Neuron (in vitro differentiated cells): Measurements from ENCODE around the gene NELL1.
A peak's percentile ranks its signal among the peaks of the same experiment; 100 is the strongest.

Source experiments
- H2AFZ ChIP-seq: one replicate; pipeline ENCODE4 v1.6.1; 2013; ENCODE audit warnings: low read depth, mild to moderate bottlenecking, inconsistent platforms, low read length, moderate library complexity
- H3K27me3 ChIP-seq: one replicate; pipeline ENCODE4 v1.6.1; 2013; ENCODE audit warnings: low read length; ENCODE audit not compliant: insufficient read depth
- H3K36me3 ChIP-seq: one replicate; pipeline ENCODE4 v1.6.1; 2013; ENCODE audit warnings: low read length; ENCODE audit not compliant: insufficient read depth
- H3K4me1 ChIP-seq: one replicate; pipeline ENCODE4 v1.6.1; 2013; ENCODE audit warnings: low read length; ENCODE audit not compliant: insufficient read depth
- H3K4me3 ChIP-seq: 2 replicates; pipeline ENCODE4 v1.5.1; 2013; ENCODE audit warnings: mild to moderate bottlenecking, low read length, moderate library complexity
- H3K9me3 ChIP-seq: one replicate; pipeline ENCODE4 v1.6.1; 2013; ENCODE audit warnings: low read length

NELL1 gene

DNA sequence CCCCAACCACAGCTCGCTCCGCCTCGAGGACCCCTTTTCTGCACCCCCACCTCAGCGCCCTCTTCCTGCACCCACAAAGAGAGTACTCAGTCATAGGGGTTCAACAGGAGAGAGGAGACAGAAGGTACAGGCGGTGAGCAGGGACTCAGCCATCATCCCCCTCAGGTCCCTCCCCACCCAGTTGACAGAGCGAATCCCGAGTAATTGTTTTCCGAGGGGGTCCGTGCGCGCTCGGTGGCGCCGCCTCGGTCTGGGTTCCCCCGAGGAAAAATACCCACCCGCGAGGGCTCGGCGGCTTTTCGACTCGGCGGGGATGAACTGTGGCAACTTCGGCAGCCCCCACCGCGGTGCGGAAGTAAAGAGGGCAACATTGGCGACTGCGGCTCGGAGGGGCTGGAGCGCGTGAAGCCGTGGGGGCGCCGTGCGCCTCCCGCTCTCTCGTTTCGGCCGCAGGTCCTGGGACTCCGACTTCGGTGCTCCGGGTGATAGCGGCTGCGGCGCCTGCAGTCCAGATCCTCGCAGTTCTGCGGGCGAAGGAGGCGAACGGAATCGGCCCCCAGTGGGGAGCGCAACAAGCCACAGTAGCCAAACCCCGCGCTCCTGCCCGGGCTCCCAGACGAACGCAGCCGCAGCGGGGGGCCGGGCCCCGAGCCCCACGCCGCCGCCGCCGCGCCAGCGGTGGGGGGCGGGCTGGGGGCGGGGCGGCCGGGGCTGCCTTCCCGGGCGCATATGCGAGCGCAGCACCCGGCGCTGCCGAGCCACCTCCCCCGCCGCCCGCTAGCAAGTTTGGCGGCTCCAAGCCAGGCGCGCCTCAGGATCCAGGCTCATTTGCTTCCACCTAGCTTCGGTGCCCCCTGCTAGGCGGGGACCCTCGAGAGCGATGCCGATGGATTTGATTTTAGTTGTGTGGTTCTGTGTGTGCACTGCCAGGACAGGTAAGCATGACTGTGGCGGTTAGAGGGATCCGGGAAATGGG is at the start of gene NELL1:
Gene NELL1 (plus strand): TSS at position 743 of the 976 bp plus-strand sequence.
- no peaks in the 10 kb centered on the region for H3K36me3 ChIP-seq
- no peak within 1 kb of the TSS for H2AFZ ChIP-seq
- H3K27me3 ChIP-seq = peaks cover 58% of the 10 kb centered on the region
- peaks cover 10% of the 10 kb centered on the region for H3K4me1 ChIP-seq
- peak within 1 kb of the TSS; percentile 1 for H3K4me3 ChIP-seq
- H3K9me3 ChIP-seq = no peaks in the 10 kb centered on the region

DNA sequence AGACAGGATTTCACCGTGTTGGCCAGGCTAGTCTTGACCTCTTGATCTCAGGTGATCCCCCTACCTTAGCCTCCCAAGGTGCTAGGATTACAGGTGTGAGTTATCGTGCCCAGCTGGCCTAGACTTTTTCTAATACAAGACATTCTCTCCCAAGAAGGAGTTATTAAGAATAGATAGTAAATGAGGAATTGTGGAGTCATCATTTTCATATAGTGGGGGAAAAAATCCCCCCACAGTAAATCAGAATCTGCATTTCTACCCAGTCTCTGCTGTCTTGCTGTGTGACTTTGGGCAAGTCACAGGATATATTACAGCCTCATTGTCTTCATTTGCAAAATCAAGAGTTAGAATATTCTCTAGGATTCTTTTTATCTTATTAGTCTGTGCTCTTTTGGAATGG is 48.4 kb upstream of the NELL1 start:
- no peak overlapping the region for H2AFZ ChIP-seq
- no peaks in the 10 kb centered on the region for H3K4me1 ChIP-seq
- no peak overlapping the region for H3K4me3 ChIP-seq
- H3K27me3 ChIP-seq = peaks cover 9% of the 10 kb centered on the region
- H3K9me3 ChIP-seq = no peaks in the 10 kb centered on the region
- no peaks in the 10 kb centered on the region for H3K36me3 ChIP-seq

DNA sequence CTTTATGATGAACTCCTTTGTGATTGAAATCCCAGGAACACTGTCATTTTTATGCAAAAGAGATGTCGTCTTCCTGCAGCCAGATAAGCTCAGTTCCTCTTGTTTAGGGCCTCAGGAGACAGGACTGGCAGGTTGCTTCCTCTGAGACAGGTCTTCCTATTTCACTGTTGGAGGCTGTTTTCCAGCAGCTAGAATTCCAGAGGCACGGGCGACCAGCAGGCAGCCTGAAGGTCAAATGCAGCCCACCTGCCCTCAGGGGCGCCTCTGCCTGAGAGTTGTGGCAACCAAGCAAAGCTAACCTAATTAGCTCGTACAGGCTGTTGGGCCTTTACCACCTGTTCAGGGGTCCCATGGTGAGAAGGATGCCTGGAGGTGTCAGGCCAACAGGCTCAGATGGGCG is 47.7 kb upstream of the NELL1 start:
- Histone ChIP-seq H2AFZ (no peak overlapping the region), H3K36me3 (no peaks in the 10 kb centered on the region), H3K27me3 (peaks cover 9% of the 10 kb centered on the region), H3K4me3 (no peak overlapping the region), H3K4me1 (no peaks in the 10 kb centered on the region), H3K9me3 (no peaks in the 10 kb centered on the region)

DNA sequence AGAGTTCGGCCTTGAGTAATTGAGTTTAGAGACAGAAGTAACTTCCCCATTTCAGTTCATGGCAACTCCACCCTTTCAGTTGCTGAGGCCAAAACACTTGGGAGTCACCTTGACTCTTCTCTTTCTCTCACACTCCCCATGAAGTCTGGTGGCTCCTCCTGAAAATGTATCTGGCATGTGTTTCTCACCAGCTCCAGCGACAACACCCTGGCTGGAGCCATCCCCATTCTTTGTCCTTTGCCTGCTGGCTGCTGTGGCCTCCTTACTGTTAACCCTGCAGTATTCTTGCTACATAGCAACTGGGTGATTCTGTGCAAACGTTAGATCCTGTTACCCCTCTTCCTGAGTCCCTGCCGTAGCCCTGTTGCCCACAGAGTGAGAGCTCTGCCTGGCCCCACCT is 46.1 kb upstream of the NELL1 start:
- Histone ChIP-seq H3K4me3 (no peak overlapping the region), H2AFZ (no peak overlapping the region), H3K4me1 (no peaks in the 10 kb centered on the region), H3K9me3 (no peaks in the 10 kb centered on the region), H3K36me3 (no peaks in the 10 kb centered on the region), H3K27me3 (peaks cover 9% of the 10 kb centered on the region)

DNA sequence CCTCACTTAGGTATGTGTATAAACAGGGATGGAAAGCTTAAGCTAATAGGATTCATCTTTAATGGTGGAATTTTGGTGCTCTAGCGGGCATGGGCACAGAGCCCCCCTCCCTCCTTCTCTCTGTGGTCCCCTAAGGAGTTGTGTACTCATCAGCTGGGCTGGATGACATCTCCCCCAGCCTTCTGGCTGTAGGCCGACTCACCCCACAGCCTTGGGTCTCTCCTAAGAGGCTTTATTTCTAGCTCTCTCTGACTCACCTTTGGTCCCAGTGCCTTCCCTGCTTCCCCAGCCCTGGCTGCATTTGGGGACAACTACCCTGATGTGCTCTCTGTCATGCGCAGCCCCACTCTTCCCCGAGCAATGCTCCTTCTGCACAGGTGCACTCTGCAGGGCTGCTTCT is 43.1 kb upstream of the NELL1 start:
- H3K27me3 ChIP-seq = peaks cover 9% of the 10 kb centered on the region
- H3K4me3 ChIP-seq = no peak overlapping the region
- no peaks in the 10 kb centered on the region for H3K9me3 ChIP-seq

DNA sequence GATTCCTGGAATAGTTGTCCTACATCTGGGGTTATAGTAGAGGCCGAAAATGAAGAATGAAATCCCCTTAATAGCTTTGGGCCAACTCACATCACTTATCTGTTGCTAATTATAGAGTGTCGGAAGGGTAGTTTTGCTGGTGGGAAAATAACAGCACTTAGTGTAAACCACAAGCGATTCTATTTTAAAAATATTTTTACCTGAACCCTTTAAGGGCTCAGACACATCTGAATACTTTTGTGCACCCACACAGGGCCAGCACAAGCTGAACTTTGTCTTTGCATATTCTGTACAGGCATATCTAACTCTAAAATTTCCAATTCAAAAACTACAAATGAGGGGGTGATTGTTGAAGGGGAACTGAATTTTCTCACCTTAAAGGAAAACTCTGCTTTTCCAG is 42.4 kb upstream of the NELL1 start:
- Histone ChIP-seq H3K27me3 (peaks cover 6% of the 10 kb centered on the region), H3K36me3 (no peaks in the 10 kb centered on the region), H3K9me3 (no peaks in the 10 kb centered on the region), H2AFZ (no peak overlapping the region), H3K4me1 (no peaks in the 10 kb centered on the region), H3K4me3 (no peak overlapping the region)

More for the DNA sequence above, 43.1 kb upstream of the NELL1 start:
- no peaks in the 10 kb centered on the region for H3K4me1 ChIP-seq
- H2AFZ ChIP-seq = no peak overlapping the region
- H3K36me3 ChIP-seq = no peaks in the 10 kb centered on the region

DNA sequence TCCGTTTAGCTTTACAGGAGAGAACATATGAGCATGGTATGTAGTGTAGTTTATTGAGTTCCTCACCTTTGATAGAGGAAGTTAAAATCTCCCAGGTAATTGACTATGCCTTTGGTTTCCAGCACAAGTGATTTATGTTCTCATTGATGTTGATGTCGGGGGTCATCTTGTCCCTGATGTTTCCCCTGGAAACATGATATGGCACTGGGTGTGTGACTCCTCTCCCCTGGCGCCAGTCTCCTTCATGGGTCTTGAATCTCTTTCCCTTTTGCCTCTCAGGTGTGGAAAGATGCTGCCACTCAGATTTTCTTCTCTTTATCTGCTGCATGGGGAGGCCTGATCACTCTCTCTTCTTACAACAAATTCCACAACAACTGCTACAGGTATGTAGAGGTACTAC is 41.7 kb upstream of the NELL1 start:
- H3K27me3 ChIP-seq = peaks cover 6% of the 10 kb centered on the region
- no peaks in the 10 kb centered on the region for H3K4me1 ChIP-seq
- H3K9me3 ChIP-seq = no peaks in the 10 kb centered on the region
- H3K36me3 ChIP-seq = no peaks in the 10 kb centered on the region
- H3K4me3 ChIP-seq = no peak overlapping the region
- H2AFZ ChIP-seq = no peak overlapping the region

GRCh38 chr11:20631519-20632168 is 37.7 kb upstream of the NELL1 start:
- Histone ChIP-seq H3K4me1 (no peaks in the 10 kb centered on the region), H3K27me3 (peaks cover under 1% of the 10 kb centered on the region), H3K9me3 (no peaks in the 10 kb centered on the region), H3K36me3 (no peaks in the 10 kb centered on the region), H2AFZ (no peak overlapping the region), H3K4me3 (no peak overlapping the region)

GRCh38 chr11:20632169-20632532 is 37.2 kb upstream of the NELL1 start:
- H2AFZ ChIP-seq = no peak overlapping the region
- no peaks in the 10 kb centered on the region for H3K27me3 ChIP-seq
- H3K4me1 ChIP-seq = no peaks in the 10 kb centered on the region
- no peaks in the 10 kb centered on the region for H3K36me3 ChIP-seq
- H3K9me3 ChIP-seq = no peaks in the 10 kb centered on the region
- no peak overlapping the region for H3K4me3 ChIP-seq

DNA sequence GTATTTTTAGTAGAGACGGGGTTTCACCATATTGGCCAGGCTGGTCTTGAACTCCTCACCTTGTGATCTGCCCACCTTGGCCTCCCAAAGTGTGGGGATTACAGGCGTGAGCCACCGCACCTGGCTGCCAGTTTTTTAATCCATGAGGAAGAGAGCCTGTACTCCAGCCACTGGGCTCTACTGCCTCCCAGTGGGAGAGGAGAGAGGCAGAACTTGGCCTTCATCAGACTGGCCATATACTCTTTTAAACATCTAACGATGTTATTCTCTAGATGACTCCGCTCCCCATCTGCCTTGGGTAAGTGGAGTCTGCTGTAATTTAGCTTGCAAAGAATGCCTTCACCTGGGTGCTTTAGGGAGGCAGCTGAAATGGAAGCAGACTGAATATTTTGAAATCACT is 35.3 kb upstream of the NELL1 start:
- Histone ChIP-seq H3K4me1 (no peaks in the 10 kb centered on the region), H3K27me3 (no peaks in the 10 kb centered on the region), H2AFZ (no peak overlapping the region), H3K4me3 (no peak overlapping the region), H3K9me3 (no peaks in the 10 kb centered on the region), H3K36me3 (no peaks in the 10 kb centered on the region)

DNA sequence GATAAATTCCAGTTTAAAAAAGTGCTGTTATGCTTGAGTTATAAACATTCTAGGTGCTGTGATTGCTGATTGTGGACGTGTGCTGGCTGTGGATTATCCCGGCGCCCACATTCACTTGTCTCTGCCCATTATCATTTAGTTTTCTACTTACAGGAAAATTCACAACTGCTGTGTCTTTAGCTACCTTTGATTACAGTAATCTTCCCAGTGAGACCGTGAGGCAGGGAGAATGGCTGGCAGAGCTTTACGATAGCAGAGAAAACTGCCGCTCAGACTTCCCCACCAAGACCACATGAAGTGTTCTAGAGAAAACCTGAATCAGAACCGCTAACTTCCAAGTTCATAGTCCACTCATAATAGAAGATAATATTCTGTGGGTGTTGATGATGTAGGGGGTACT is 34.6 kb upstream of the NELL1 start:
- Histone ChIP-seq H3K36me3 (no peaks in the 10 kb centered on the region), H3K27me3 (no peaks in the 10 kb centered on the region), H2AFZ (no peak overlapping the region), H3K4me1 (no peaks in the 10 kb centered on the region), H3K4me3 (no peak overlapping the region), H3K9me3 (no peaks in the 10 kb centered on the region)

GRCh38 chr11:20638074-20638473 is 31.3 kb upstream of the NELL1 start:
- Histone ChIP-seq H3K27me3 (no peaks in the 10 kb centered on the region), H3K4me3 (no peak overlapping the region), H2AFZ (no peak overlapping the region), H3K36me3 (no peaks in the 10 kb centered on the region), H3K4me1 (no peaks in the 10 kb centered on the region), H3K9me3 (no peaks in the 10 kb centered on the region)

DNA sequence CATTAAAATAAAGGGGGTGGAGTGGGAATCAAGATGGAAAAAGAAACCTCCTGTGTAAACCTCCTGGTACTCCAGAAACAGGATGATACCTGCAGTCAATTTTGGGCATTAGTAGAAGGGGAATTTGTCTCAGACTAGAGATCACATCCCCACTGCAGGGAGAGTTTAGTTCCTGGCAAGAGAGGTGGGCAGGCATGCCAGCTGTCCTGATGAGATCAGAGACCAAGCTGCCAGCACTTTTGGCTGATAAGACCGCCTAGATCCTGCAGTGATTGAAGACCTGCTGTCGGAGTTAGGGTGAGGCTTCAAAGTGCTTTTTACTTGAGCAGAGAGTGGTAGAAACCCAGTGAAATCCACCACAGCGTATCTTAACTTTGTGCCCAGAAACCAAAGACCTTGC is 29.7 kb upstream of the NELL1 start:
- no peaks in the 10 kb centered on the region for H3K4me1 ChIP-seq
- no peak overlapping the region for H2AFZ ChIP-seq
- no peaks in the 10 kb centered on the region for H3K9me3 ChIP-seq
- H3K36me3 ChIP-seq = no peaks in the 10 kb centered on the region
- H3K27me3 ChIP-seq = no peaks in the 10 kb centered on the region
- H3K4me3 ChIP-seq = no peak overlapping the region
